HepG2 (cell line): ENCODE results near the gene UBR3. TPM values are rescaled to one million over a fixed set of nuclear protein-coding genes. Genes with fewer than 3 reads are reported as not detected.

ENCODE experiments used
- DRAP1 ChIP-seq: IDR thresholded peaks from 2 replicates; pipeline ENCODE4 v1.6.1; 2016; ENCODE audit warnings: missing genetic modification reagents, missing compliant biosample characterization
- FIP1L1 ChIP-seq: fragments of 200-400 bp; formaldehyde crosslinking; IDR thresholded peaks from 2 replicates; pipeline ENCODE4 v1.6.1; 2018; ENCODE audit warnings: low read depth, mild to moderate bottlenecking, low read length, moderate library complexity, borderline replicate concordance; ENCODE audit not compliant: insufficient read depth
- HMG20B ChIP-seq: conservative IDR thresholded peaks from 2 replicates; pipeline ENCODE4 v1.6.1; 2016; ENCODE audit warnings: missing genetic modification reagents, missing compliant biosample characterization
- POLR2G ChIP-seq: fragments of 200-400 bp; formaldehyde crosslinking; IDR thresholded peaks from 2 replicates; pipeline ENCODE4 v1.6.1; 2018; ENCODE audit warnings: mild to moderate bottlenecking, low read depth, low read length, moderate library complexity
- SKIL ChIP-seq: sonication (generic); formaldehyde crosslinking; IDR thresholded peaks from 2 replicates; pipeline ENCODE4 v1.8.0; 2022; ENCODE audit warnings: missing genetic modification reagents, mild to moderate bottlenecking, moderate library complexity, borderline replicate concordance
- SOX6 ChIP-seq, 2 experiments: fragments of 450-650 bp in 1 of 2; sonication (generic) in 1 of 2; formaldehyde crosslinking in 1 of 2; IDR thresholded peaks; 2 replicates each; pipeline versions ENCODE4 v1.4.0 to v1.6.1; 2017 to 2020; ENCODE audit warnings: antibody characterized with exemption in 1 of 2, mild to moderate bottlenecking in 1 of 2, missing genetic modification reagents in 1 of 2
- ZFP90 ChIP-seq: sonication (generic); formaldehyde crosslinking; IDR thresholded peaks from 2 replicates; pipeline ENCODE4 v1.8.0; 2022; ENCODE audit warnings: missing genetic modification reagents, mild to moderate bottlenecking, inconsistent platforms, borderline replicate concordance
- ZNF12 ChIP-seq: sonication (generic); formaldehyde crosslinking; IDR thresholded peaks from 2 replicates; pipeline ENCODE4 v1.5.0; 2020; ENCODE audit warnings: missing genetic modification reagents
- ZNF496 ChIP-seq: sonication (generic); formaldehyde crosslinking; IDR thresholded peaks from 2 replicates; pipeline ENCODE4 v1.8.1; 2023; ENCODE audit warnings: mild to moderate bottlenecking, moderate library complexity, missing genetic modification reagents; ENCODE audit not compliant: insufficient replicate concordance
- polyA plus RNA-seq, 8 experiments: library from polyadenylated mRNA; depleted of rRNA in 3 of 8; stranded (reverse) in 7 of 8; unstranded in 1 of 8; fragments of >200 nt; fragmentation: Illumina TruSeq in 4 of 8; extraction: Trizol in 4 of 8; gene quantifications; 2 replicates each; pipeline versions ENCODE4 v1.2.1 to v1.2.3, GENCODE V29; 2011 to 2016; ENCODE audit warnings: low read depth in 4 of 8, missing spikeins in 1 of 8, mixed read lengths in 1 of 8; ENCODE audit not compliant: insufficient read depth in 1 of 8
- total RNA-seq, 5 experiments: library from RNA; depleted of rRNA; stranded (reverse); fragments of >200 nt; fragmentation: Illumina TruSeq; extraction: Trizol; gene quantifications; 2 replicates each; pipeline ENCODE4 v1.2.3, GENCODE V29; 2016; ENCODE audit warnings: low read depth in 1 of 5
- TF ChIP-seq, protein P1 (sequence below): sonication (generic); formaldehyde crosslinking; IDR thresholded peaks from 2 replicates; pipeline ENCODE4 v1.4.0; 2020; ENCODE audit warnings: missing genetic modification reagents, borderline replicate concordance
- TF ChIP-seq, protein P2 (sequence below), 2 experiments: sonication (generic) in 1 of 2; formaldehyde crosslinking in 1 of 2; IDR thresholded peaks; 2 replicates each; pipeline versions ENCODE4 v1.4.0 to v1.6.1; 2018 to 2020; ENCODE audit warnings: missing genetic modification reagents in 2 of 2, borderline replicate concordance in 1 of 2, low read depth in 1 of 2, mild to moderate bottlenecking in 1 of 2, missing biosample characterization in 1 of 2
- TF ChIP-seq, protein P3 (sequence below): sonication (generic); formaldehyde crosslinking; IDR thresholded peaks from 2 replicates; pipeline ENCODE4 v1.4.0; 2020; ENCODE audit warnings: missing genetic modification reagents

UBR3 gene
- total and polyA plus RNA-seq, 2 of the 13 experiments (the other 11 are each of a cell fraction or from before 2014, with no cell fraction given): 15.1 to 28.0 TPM

DNA sequence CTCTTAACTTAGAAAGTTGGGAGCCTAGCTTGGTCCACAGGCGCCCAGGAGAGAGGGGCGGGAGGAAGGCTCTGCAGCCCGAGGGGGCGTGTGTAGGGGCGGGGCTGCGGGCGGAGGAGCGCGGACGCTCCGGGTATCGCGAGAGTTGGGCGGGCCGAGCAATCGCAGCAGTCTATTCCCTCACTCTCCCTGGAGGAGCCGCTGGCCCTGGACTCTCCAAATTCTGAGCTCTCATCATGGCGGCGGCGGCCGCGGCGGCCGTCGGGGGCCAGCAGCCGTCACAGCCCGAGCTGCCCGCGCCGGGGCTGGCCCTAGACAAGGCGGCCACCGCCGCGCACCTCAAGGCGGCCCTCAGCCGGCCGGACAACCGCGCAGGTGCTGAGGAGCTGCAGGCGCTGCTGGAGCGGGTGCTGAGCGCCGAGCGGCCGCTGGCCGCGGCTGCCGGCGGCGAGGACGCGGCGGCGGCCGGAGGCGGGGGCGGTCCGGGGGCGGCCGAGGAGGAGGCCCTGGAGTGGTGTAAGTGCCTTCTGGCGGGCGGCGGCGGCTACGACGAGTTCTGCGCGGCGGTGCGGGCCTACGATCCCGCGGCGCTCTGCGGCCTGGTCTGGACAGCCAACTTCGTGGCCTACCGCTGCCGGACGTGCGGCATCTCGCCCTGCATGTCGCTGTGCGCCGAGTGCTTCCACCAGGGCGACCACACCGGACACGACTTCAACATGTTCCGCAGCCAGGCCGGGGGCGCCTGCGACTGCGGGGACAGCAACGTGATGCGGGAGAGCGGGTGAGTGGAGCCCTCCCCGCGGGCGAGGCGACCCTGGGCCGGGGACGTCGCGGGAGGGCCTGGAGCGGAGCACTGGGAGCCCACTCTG, at the start of gene UBR3 (continued):
- TF ChIP-seq, protein P1, sequence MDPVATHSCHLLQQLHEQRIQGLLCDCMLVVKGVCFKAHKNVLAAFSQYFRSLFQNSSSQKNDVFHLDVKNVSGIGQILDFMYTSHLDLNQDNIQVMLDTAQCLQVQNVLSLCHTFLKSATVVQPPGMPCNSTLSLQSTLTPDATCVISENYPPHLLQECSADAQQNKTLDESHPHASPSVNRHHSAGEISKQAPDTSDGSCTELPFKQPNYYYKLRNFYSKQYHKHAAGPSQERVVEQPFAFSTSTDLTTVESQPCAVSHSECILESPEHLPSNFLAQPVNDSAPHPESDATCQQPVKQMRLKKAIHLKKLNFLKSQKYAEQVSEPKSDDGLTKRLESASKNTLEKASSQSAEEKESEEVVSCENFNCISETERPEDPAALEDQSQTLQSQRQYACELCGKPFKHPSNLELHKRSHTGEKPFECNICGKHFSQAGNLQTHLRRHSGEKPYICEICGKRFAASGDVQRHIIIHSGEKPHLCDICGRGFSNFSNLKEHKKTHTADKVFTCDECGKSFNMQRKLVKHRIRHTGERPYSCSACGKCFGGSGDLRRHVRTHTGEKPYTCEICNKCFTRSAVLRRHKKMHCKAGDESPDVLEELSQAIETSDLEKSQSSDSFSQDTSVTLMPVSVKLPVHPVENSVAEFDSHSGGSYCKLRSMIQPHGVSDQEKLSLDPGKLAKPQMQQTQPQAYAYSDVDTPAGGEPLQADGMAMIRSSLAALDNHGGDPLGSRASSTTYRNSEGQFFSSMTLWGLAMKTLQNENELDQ (CRISPR knock-in tag): no peak
- 0 out of 2 replicates have a peak, but pooled peaks have one; percentile 41 for TF ChIP-seq ZFP90 (CRISPR knock-in tag)
- TF ChIP-seq, protein P2, sequence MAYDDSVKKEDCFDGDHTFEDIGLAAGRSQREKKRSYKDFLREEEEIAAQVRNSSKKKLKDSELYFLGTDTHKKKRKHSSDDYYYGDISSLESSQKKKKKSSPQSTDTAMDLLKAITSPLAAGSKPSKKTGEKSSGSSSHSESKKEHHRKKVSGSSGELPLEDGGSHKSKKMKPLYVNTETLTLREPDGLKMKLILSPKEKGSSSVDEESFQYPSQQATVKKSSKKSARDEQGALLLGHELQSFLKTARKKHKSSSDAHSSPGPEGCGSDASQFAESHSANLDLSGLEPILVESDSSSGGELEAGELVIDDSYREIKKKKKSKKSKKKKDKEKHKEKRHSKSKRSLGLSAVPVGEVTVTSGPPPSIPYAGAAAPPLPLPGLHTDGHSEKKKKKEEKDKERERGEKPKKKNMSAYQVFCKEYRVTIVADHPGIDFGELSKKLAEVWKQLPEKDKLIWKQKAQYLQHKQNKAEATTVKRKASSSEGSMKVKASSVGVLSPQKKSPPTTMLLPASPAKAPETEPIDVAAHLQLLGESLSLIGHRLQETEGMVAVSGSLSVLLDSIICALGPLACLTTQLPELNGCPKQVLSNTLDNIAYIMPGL (CRISPR knock-in tag; IDR thresholded peaks at IDR 0.05; ENCODE audit: borderline replicate concordance in 1 of 2, low read depth in 1 of 2): peak; percentile 48 to 65
- TF ChIP-seq, protein P3, sequence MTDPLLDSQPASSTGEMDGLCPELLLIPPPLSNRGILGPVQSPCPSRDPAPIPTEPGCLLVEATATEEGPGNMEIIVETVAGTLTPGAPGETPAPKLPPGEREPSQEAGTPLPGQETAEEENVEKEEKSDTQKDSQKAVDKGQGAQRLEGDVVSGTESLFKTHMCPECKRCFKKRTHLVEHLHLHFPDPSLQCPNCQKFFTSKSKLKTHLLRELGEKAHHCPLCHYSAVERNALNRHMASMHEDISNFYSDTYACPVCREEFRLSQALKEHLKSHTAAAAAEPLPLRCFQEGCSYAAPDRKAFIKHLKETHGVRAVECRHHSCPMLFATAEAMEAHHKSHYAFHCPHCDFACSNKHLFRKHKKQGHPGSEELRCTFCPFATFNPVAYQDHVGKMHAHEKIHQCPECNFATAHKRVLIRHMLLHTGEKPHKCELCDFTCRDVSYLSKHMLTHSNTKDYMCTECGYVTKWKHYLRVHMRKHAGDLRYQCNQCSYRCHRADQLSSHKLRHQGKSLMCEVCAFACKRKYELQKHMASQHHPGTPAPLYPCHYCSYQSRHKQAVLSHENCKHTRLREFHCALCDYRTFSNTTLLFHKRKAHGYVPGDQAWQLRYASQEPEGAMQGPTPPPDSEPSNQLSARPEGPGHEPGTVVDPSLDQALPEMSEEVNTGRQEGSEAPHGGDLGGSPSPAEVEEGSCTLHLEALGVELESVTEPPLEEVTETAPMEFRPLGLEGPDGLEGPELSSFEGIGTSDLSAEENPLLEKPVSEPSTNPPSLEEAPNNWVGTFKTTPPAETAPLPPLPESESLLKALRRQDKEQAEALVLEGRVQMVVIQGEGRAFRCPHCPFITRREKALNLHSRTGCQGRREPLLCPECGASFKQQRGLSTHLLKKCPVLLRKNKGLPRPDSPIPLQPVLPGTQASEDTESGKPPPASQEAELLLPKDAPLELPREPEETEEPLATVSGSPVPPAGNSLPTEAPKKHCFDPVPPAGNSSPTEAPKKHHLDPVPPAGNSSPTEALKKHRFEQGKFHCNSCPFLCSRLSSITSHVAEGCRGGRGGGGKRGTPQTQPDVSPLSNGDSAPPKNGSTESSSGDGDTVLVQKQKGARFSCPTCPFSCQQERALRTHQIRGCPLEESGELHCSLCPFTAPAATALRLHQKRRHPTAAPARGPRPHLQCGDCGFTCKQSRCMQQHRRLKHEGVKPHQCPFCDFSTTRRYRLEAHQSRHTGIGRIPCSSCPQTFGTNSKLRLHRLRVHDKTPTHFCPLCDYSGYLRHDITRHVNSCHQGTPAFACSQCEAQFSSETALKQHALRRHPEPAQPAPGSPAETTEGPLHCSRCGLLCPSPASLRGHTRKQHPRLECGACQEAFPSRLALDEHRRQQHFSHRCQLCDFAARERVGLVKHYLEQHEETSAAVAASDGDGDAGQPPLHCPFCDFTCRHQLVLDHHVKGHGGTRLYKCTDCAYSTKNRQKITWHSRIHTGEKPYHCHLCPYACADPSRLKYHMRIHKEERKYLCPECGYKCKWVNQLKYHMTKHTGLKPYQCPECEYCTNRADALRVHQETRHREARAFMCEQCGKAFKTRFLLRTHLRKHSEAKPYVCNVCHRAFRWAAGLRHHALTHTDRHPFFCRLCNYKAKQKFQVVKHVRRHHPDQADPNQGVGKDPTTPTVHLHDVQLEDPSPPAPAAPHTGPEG (CRISPR knock-in tag): 0 out of 2 replicates have a peak, but pooled peaks have one; percentile 29
- TF ChIP-seq DRAP1: peak; percentile 69
- peak; percentile 92 for TF ChIP-seq POLR2G
- 0 out of 2 replicates have a peak, but pooled peaks have one; percentile 44 for TF ChIP-seq SKIL (CRISPR knock-in tag)
- 0 out of 2 replicates have a peak, but pooled peaks have one; percentile 21 for TF ChIP-seq ZNF12 (CRISPR knock-in tag)
- no peak for TF ChIP-seq ZNF496 (CRISPR knock-in tag)
- TF ChIP-seq SOX6 (IDR thresholded peaks at IDR 0.05): no peak
- TF ChIP-seq SOX6 (CRISPR knock-in tag; IDR thresholded peaks at IDR 0.05): no peak
- TF ChIP-seq HMG20B (CRISPR knock-in tag): peak; percentile 35; the same call in 1 of the 2 replicates
- TF ChIP-seq FIP1L1: no peak
